Measurements from ENCODE around the gene KIT.

DNA sequence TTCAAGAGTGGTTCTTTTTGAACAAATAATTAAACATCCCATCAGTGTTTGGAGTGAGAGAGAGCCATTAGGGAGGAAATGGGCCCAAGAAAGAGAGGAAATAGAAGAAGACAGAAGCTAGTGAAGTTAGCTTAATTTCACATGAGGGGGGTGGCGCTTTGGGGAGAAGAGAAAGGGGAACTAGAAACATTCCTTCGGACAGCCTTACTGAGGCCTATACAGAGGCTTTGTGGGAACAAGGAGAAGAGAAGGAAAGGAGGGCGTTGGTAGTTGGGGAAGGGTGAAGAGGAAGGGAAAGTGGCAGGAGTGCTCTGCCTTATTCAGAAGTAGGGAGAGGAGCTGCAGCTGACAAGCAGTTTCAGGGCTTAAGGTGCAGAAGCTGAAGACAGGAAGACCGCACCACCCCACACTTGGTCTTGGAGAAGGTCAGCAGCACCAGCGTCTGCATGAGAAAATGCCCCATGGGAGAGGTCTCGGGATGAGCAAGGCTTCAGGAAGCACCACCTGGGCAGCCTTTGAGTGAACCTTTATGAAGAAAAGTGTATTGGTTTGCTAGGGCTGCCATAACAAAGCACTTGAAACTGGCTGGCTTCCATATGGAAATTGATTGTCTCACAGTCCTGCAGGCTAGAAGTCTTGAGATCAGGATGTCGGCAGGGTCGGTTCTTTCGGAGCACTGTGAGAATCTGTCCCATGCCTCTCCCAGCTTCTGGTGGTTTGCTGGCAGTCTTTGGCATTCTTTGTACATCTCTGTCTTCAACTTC lies 85.1 kb downstream of the KIT start:
- TF ChIP-seq CTCF (IDR thresholded peaks at IDR 0.05), result no peak
- no peak for TF ChIP-seq POLR2AphosphoS5 (IDR thresholded peaks at IDR 0.05; ENCODE audit: insufficient read depth in 1 of 2, low read depth in 1 of 2)

Measured in vagina (tissue), 2 donors.